GM19438 (cell line): ENCODE measurements around the gene PHIP.
"Not testable (repeated sequence)": the region's sequence is repeated elsewhere in the genome, so short reads cannot be mapped to it uniquely, and the experiment has no call there.

ENCODE experiments used
- ATAC-seq: cut with Tn5 transposase; IDR thresholded peaks from one replicate; pipeline ENCODE4 v1.9.1; 2021; ENCODE audit warnings: low read depth; ENCODE audit not compliant: unreplicated experiment

The PHIP gene

DNA sequence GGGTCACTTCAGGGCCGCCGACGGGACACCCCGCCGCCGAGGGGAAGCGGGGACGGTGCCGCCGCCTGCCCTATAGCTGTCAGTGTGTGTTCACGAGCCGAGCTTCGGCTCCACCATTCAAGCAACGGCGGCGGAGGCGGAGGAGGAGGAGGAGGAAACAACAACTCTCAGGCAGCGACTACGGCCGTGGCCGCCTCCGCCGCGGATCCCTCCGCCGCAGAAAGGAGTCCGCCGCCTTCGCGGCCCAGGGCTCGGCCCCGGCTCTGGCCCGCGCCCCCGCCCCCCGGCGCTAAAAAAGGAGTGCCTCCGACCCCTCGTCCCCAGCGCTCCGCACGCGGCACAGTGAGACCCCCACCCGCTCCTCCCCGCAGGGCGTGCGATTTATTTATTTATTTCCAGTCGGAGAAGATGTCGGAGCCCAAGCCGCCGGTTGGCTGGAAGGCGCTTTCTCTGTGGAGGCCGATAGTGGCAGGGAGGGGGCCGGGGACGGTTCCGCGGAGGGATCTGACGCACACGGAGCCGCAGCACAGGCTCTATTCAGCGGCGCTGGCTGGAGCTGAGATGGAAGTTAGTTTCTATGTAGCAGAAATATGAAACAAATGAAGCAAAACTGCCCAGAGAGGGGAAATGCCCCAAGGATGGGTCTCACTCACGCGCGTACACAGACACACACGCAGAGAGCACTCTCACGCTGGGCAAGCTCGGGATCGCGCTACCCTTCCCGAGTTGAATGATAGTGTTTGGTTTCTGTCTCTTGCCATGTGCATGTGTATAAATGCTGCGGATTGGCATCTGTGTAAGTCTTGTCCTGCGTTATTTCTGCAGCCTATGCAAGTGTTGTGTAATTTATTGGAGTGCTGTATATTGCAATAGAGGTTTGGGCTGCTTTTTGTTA is at the start of gene PHIP:
PHIP (minus strand) TSS at position 180 of the 895 bp plus-strand sequence. CDS start 186 bp downstream, outside the sequence.
- ATAC-seq = peak; percentile 72

DNA sequence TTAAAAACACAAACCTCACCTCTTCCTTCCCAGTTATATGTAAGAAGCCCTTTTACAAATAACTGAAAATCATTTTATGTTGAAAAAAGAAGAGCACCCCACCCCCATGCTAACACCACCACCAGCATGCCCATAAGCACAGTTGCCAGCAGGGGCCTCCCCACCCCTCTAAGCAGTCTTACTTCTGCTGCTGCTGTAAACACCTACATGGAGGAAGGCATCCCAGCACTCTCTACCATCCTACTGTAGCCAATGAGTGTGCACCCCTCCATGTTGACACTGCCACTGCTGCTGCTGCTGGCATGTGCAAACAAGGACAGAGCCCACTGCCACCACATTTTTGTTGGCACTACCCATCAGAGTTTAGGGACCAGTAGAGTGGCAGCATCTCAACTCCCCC is 49.6 kb upstream of the PHIP start:
- no peak for ATAC-seq

DNA sequence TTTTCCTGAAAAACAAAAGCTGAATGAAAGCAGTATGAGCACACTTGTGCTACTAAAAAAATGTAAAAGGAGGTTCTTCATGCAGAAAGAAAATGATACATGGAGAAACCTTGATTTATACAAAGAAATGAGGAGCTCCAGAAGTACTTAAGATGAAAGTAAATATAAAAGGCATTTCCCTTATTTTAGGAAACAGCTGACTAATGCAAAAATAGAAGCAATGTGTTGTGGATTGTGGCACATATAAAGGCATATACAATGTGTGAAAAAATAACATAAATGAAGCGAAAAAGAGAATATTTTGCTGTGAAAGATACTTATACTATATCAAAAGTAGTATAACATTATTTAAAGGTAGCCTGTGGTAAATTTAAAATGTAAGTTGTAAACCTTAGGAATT is 41.2 kb upstream of the PHIP start:
- no peak for ATAC-seq

DNA sequence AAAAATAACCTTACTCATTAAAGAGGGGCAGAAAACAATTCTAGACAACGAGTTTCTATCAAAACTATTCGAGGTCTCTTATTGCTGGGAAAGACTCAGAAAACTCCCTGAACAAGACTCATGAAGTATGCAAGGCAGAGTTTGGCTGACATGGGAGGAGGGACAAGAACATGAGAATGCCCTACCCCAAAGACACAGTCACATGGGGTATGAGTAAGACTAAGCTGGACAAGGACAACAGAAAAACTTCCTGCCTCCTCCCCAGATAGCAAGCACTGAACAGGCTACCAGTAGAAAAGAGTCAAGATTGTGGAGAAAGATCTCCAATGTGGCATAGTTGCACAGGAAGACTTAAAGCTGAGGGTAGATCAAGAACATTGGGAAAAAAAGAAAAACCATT is 39.7 kb upstream of the PHIP start:
- ATAC-seq = no peak

DNA sequence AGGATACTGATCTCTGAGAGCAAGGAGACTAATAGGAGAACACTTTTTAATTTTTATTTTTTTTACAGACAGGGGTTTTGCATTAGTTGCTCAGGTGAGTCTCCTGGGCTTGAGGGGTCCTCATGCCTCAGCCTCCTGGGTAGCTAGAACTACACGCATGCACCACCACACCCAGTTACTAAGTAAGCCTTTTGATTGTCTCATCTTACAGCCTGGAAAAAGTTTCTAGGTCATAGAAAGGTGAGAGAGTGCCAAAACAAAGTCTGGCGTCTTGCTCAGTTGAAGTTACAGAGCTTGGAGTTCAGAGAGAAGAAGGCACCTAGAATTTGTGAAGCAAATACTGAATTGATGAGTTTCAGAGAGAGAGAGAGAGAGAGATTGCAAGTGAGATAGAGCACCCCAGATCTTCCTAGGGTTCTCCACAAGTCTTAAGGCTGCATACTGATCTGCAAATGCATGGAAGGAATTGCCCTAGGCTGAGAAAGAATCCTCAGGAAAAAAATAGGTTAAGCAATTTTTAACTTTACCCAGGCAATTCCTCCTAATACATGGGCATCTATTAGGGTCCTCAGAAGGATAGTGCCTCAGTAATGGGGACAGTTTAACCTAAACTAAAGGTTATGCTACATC is 37.6 kb upstream of the PHIP start:
- ATAC-seq = no peak

DNA sequence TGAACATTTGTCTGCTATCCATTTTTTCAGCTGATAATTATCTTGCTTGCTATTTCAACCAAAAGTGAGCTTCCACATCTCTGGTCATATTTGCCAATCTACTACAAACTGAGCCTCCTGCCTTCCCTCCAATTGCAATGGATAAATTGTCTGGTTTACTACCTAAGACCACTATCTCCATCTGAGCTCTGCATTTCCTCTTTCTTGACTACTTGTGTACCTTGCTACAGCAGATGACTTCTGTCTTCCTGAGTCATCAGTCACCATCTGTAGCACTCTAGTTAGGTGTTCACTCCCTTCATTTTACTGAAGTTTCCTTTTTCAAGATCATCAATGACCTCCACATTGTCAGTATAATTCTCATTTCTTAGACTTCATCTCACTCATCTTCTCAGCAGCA is 33.5 kb upstream of the PHIP start:
- no peak for ATAC-seq

DNA sequence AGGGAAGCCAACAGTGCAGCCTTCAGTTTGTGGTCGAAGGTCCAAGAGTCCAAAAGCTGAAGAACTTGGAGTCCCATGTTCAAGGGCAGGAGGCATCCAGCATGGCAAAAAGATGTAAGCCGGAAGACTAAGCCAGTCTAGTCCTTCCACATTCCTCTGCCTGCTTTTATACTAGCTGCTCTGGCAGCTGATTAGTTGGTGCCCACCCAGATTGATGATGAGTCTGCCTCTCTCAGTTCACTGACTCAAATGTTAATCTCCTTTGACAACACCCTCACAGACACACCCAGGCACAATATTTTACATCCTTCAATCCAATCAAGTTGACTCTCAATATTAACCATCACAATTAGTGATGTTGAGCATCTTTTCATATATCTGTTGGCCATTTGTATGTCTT is 23.1 kb upstream of the PHIP start:
- ATAC-seq = no peak

DNA sequence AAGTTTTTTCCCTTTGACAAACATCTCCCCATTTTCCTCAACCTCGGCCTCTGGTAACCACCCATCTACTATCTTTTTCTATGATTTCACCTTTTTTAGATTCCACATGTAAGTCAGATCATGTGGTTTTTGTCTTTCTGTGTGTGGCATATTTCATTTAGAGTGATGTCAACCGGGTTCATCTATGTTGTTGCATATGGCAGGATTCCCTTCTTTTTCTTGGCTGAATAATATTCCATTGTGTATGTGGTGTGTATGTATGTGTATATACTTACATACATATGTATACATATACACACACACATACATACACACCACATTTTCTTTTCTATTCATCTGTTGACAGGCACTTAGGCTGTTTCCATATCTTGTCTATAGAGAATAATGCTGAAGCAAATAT is 22.2 kb upstream of the PHIP start:
- no peak for ATAC-seq

DNA sequence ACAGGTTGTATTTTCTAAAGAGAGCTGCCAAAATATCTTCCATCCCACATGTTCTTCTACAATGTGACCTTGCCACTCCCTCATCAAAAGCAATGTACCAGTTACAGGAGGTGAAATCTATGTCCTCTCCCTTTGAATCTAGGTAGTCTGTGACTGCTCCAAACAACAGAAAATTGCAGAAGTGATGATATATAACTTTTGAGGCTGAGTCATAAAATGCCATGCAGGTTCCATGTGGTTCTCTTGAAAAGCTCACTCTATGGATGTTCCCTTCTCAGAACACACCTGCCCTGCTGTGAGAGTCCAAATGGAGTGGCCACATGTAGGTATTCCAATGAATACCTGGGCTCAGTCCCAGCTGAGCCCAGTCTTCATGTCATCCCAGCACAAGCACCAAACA is 16.9 kb upstream of the PHIP start:
- no peak for ATAC-seq

DNA sequence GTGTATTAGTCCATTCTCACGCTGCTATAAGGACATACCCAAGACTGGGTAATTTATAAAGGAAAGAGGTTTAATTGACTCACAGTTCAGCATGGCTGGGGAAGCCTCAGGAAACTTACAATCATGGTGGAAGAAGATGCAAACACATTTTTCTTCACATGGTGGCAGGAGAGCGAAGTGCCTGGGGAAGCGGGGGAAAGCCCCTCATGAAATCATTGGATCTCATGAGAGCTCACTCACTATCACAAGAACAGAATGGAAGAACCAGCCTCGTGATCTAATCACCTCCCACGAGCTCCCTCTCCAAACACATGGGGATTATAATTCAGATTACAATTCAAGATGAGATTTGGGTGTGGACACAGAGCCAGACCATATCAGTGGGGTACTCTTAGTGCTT is 13.7 kb upstream of the PHIP start:
- ATAC-seq = not testable (repeated sequence)

DNA sequence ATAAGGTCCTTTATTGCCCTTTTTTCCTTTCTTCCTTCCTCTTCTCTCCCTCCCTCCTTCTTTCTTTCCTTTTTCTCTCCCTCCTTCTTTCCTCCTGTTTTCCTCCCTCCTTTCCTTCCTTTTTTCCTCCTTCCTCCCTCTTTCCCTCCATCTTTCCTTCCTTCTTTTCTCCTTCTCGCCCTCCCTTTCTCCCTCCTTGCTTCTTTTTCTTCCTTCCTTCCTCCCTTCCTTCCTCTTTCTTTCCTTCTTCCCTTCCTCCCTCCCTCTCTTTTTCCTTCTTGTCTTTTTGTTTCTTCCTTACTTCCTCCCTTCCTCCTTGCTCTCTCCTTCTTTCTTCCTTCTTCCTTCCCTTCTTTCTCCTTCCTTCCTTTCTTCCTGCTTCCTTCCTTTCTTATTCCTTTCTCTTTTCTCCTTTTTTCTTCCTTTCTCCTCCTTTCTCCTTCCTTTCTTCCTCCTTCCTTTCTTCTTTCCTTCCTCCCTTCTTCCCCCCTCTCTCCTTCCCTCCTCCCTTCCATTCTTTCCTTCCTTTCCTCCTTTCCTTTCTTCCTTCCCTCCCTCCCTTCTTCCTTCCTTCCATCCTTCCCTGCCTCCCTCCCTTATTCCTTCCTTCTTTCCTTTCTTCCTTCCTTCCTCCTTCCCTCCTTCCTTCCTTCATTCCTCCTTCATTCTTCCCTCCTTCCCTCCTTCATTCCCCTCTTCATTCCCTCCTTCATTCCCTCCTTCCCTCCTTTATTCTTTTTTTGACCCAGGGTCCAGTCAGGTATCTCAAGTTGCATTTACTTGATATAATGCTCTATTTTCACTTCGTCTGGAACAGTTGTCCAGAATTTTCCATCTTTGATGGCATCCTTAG is 11.7 kb upstream of the PHIP start:
- ATAC-seq = no peak

DNA sequence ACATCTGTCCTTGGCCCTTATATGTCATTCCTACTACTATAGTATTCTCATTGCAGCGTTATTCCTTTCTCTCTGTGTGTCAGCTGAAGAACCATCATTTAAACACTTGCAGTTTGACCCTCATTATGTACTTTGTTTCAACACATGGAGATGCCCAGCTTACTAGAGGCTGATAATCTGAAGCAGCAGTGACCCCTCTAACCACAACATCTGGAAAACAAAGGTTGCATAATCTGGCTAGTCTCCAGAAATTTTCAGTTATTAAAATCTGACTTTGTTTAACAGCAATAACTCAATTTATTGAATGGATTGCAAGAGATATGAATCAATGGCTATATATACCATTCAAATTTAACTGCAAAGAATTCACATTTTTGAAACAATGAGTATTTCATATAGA is 6.6 kb upstream of the PHIP start:
- no peak for ATAC-seq

DNA sequence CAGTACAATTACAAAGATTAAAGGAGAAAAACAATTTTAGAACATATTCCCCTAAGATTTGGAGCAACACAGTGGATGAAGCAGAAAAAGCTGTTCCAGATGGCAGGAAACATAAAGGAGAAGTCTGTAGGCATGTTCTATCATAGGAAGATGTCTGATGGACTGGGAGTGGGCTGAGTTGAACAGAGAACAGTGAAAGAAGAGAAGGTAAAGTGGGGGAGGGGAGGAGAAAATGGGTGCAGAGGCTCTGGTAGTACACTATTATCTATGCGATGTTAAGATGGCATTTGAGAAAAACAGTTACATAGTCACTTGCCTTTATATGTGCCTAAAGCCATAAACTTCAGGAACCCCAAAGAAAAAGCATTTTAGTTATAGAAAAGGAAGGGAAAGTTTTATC is 4.2 kb upstream of the PHIP start:
- ATAC-seq = no peak

DNA sequence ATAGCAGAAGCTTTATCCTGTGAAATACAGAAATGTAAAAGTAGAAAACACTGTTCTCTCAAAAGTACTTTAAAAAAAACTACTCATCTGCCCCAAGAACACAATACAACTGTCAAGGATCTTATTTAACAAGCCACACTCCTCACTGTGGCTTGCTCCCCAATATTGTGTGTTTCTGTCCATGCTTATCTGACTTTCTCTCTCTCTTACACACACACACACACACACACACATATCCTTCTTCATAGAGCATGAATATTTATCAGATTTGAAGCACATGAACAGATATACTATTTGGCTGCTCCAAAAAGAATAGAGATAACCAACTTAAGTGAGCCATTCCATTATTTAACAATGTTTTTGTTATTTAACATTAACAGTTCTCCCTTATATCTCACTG is 3.6 kb upstream of the PHIP start:
- ATAC-seq = no peak

DNA sequence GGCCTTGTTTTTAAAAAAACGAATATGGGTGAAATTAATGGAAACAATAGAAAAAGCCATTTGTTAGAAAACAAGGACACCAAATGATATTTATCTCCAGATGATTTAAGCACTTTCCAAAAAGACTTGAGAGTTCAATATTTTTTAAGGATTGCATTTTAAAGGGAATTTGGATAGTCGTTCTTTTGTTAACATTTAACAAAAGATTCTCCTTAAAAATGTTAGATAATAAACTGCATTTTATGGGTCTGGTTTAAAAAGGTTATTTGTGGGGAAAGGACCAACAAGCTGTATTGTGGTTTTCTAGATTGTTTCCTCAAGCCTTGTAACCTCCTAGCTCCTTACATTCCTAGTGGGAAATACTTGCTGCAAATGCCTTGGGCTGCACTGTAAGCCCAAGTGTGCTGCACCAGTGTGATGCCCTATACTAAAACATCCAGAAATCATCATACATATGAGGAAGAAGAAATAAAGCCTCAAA is 1.5 kb upstream of the PHIP start:
- no peak for ATAC-seq

DNA sequence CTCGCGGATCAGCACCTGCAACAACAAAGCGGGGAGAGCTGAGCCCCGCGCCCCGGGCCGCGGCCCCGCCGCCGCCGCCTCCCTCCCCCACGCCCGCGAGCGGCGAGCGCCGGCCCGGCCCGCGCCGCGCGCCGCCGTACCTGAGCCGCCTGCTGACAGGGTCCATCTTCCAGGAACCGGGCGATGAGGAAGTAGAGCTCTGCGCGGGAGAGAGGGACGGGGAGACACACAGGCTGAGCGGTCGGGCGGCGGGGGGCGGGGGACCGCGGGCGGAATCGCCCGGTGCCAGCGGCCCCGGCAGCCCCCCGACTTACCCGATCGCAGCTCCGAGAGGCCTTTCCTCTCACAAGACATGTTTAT is 359 bp downstream of the PHIP start:
- peak; percentile 27 for ATAC-seq

DNA sequence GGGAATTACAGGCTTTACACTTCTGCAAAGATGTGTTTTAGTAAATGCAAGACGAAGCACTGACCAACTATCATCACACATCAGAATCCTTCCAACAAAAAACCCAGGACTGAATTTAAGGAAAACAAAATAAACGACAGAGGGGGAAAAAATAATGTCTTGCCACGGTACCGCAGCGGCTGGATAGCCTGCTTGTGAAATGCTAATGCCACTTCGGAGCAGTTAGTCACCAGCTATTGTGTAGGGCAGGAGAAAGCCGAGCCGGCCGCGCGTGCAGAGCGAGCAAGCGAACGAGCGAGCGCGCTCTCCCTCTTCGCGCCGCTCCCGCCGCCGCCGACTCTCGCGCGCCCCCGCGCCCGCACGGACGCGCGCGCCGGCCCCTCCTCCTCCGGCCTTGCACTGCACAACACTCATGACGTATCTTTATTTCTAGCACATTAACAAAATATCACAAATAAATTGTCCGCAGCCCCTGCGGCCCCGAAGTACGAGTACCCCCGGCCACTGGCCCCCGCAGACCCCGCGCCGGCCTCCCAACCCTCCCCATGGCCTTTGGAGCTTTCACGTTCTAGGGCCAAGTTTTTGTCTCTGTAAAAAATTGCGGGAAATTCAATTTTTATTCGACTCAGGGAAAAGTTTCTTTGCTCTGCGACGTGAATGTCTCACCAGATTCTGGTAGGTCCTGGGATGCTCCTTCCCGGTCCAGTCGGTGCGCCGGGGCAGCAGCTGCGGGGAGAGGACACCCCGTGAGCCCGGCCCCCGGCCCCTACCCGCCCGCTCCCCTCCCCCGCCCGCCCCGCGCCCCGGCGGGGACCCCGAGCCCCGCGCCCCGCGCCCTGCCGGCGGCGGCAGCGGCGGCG is 1.0 kb downstream of the PHIP start:
- ATAC-seq = peak; percentile 39

DNA sequence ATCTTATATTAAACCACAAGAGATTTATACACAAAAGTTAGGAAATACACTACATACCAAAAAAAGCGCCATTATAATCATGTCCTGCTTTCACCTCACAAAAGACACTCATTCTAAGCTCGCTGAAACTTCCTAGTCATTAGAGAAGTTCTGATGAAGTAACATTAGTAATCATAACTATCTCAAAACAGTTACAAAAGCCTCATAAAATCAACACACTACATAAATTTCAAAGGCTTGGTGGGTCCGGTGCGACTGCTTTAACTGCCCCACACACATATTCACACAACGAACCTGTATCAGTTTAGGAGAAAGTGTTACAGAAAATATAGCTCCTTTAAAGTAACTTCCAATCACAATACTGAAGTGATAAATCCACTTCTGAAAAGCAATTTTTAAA is 1.9 kb downstream of the PHIP start:
- no peak for ATAC-seq

DNA sequence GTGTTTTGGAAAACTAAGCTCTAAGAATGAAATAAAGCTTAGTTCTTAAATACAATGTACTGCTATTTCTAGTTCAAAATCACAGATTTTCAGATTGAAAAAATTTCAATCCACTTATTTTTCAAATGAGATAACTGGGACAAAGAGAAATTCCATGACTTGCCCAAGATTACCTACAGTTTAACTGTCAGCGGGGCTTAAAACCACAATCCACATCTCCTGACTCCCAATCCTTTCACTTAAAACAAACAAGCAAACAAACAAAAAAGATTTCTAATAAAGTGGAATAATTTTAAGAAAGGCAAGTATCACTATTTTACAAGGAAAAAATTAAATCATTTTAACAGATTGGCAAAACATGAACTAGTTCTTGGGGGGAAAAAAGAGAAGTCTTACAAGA is 4.2 kb downstream of the PHIP start:
- ATAC-seq = no peak

DNA sequence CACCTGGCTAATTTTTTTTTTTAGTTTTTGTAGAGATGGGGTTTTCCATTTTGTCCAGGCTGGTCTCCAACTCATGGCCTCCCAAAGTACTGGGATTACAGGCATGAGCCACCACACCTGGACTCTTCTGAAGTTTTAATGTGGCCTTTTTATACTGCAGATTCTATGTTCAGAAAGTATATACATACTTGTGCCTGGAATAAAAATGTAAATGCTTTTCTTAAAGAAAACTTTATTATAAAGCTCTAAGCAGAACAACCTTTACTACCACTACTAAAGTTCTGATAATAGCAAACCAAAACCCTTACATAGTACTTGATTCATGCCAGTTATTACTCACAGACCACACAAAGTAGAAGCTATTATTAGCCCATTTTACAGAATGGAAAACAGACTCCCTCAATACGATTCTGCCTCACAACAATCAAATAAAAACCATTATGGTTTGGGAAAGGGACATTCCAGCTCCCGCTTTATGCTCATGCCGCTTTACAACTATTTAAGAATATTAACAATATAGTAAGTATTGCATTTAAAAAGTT is 5.3 kb downstream of the PHIP start:
- no peak for ATAC-seq
